GM18867 (cell line): Measurements from ENCODE around the gene ARMS2.

Experiments
- ATAC-seq: cut with Tn5 transposase; IDR thresholded peaks from one replicate; pipeline ENCODE4 v1.9.1; 2021; ENCODE audit warnings: mild to moderate bottlenecking, moderate library complexity; ENCODE audit not compliant: unreplicated experiment

Gene ARMS2

GRCh38 chr10:122492999-122493481 is 38.6 kb downstream of the ARMS2 start:
- ATAC-seq: no peak

- no peak for ATAC-seq
Measured at GRCh38 chr10:122493761-122494160, 39.3 kb downstream of the ARMS2 start.

- ATAC-seq: no peak
Measured at GRCh38 chr10:122494173-122494820, 39.8 kb downstream of the ARMS2 start.

GRCh38 chr10:122494833-122495232 is 40.4 kb downstream of the ARMS2 start:
- no peak for ATAC-seq

GRCh38 chr10:122495406-122496340 is 41.2 kb downstream of the ARMS2 start:
- ATAC-seq: no peak

- no peak for ATAC-seq
Measured at GRCh38 chr10:122497241-122497640, 42.8 kb downstream of the ARMS2 start.

GRCh38 chr10:122498521-122498920 is 44.1 kb downstream of the ARMS2 start:
- no peak for ATAC-seq

- ATAC-seq: no peak
Measured at GRCh38 chr10:122499012-122499411, 44.6 kb downstream of the ARMS2 start.

- no peak for ATAC-seq
Measured at GRCh38 chr10:122499491-122499941, 45.1 kb downstream of the ARMS2 start.

GRCh38 chr10:122500194-122500593 is 45.7 kb downstream of the ARMS2 start:
- ATAC-seq: no peak

- ATAC-seq: no peak
Measured at GRCh38 chr10:122500726-122501125, 46.3 kb downstream of the ARMS2 start.

GRCh38 chr10:122503012-122503411 is 48.6 kb downstream of the ARMS2 start:
- ATAC-seq: no peak

- ATAC-seq: no peak
Measured at GRCh38 chr10:122503886-122504609, 49.6 kb downstream of the ARMS2 start.

- ATAC-seq: no peak
Measured at GRCh38 chr10:122504610-122504950, 50.1 kb downstream of the ARMS2 start.

- no peak for ATAC-seq
Measured at GRCh38 chr10:122505011-122505410, 50.6 kb downstream of the ARMS2 start.

- no peak for ATAC-seq
Measured at GRCh38 chr10:122505885-122506645, 51.6 kb downstream of the ARMS2 start.
